HL-60 (cell line): ENCODE data around the gene DEFB132.

Experiments used
- DNase-seq, 2 experiments: peaks; one replicate each; pipeline ENCODE4 v3.0.0-alpha.2; 2010 to 2020; ENCODE audit warnings: low read depth in 1 of 2, low spot score in 1 of 2
- H3K27ac ChIP-seq: fragments of 250-450 bp; sonication (Bioruptor Pico); replicated peaks from 2 replicates; pipeline ENCODE4 v1.5.1; 2020; ENCODE audit warnings: mild to moderate bottlenecking, moderate library complexity
- H3K27me3 ChIP-seq: fragments of 250-450 bp; sonication (Bioruptor Pico); 2 replicates; pipeline ENCODE4 v1.5.1; 2021; ENCODE audit warnings: mild to moderate bottlenecking, moderate library complexity; ENCODE audit not compliant: insufficient read depth, poor library complexity, severe bottlenecking
- H3K4me3 ChIP-seq: replicated peaks from 2 replicates; pipeline ENCODE4 v1.5.1; 2011; ENCODE audit warnings: mild to moderate bottlenecking, control low read depth, low read length; ENCODE audit not compliant: insufficient read depth
- CTCF ChIP-seq: IDR thresholded peaks from one replicate; pipeline ENCODE4 v1.5.1; 2011; ENCODE audit warnings: low read length, control low read depth, inconsistent platforms; ENCODE audit not compliant: insufficient read depth
- GABPA ChIP-seq: IDR thresholded peaks from 2 replicates; pipeline ENCODE4 v1.6.1; 2012; ENCODE audit warnings: low read depth
- POLR2AphosphoS5 ChIP-seq: IDR thresholded peaks from 2 replicates; pipeline ENCODE4 v1.6.1; 2012; ENCODE audit warnings: low read depth
- REST ChIP-seq: IDR thresholded peaks from 2 replicates; pipeline ENCODE4 v1.6.1; 2012; ENCODE audit warnings: low read depth; ENCODE audit not compliant: insufficient replicate concordance
- SPI1 ChIP-seq: IDR thresholded peaks from 2 replicates; pipeline ENCODE4 v1.6.1; 2012; ENCODE audit warnings: low read depth, mild to moderate bottlenecking, borderline replicate concordance

Gene DEFB132

GRCh38 chr20:305745-306144 is 48.2 kb downstream of the DEFB132 start:
- Histone ChIP-seq H3K27me3 (no peaks in the 10 kb centered on the region), H3K4me3 (no peak overlapping the region), H3K27ac (no peak overlapping the region)
- TF ChIP-seq CTCF, result no peak
- DNase-seq, result no peak

GRCh38 chr20:308427-309038 is 51.0 kb downstream of the DEFB132 start:
- no peak overlapping the region for H3K4me3 ChIP-seq
- no peak overlapping the region for H3K27ac ChIP-seq
- no peak for DNase-seq
- TF ChIP-seq SPI1 (no peak), GABPA (no peak), REST (no peak), POLR2AphosphoS5 (no peak), CTCF (no peak)
- H3K27me3 ChIP-seq, result no peaks in the 10 kb centered on the region

GRCh38 chr20:309306-309840 is 51.8 kb downstream of the DEFB132 start:
- H3K27ac ChIP-seq, result no peak overlapping the region
- DNase-seq, result no peak

More at GRCh38 chr20:309306-309840, 51.8 kb downstream of the DEFB132 start:
- no peak for TF ChIP-seq SPI1
- TF ChIP-seq REST, result no peak
- TF ChIP-seq GABPA, result no peak
- TF ChIP-seq CTCF, result no peak
- TF ChIP-seq POLR2AphosphoS5, result no peak
- H3K27me3 ChIP-seq, result no peaks in the 10 kb centered on the region
- H3K4me3 ChIP-seq, result no peak overlapping the region
